Naive B cell (primary cell): Measurements from ENCODE around the gene NOL4. TPM values are rescaled to one million over a fixed set of nuclear protein-coding genes. Genes with fewer than 3 reads are reported as not detected.
A peak's percentile ranks its signal among the peaks of the same experiment; 100 is the strongest.
"Not testable (repeated sequence)": the region's sequence is repeated elsewhere in the genome, so short reads cannot be mapped to it uniquely, and the experiment has no call there.

ENCODE experiments used
- ATAC-seq, 2 donors: fragments of 150-1000 bp; cut with Tn5 transposase; 2 replicates each; pipeline ENCODE4 v1.10.0; 2021; ENCODE audit warnings: low read depth in 2 of 2, mild to moderate bottlenecking in 2 of 2, moderate library complexity in 2 of 2
- DNase-seq: peaks from one replicate; pipeline ENCODE4 v3.0.0; 2022
- H3K27ac Mint-ChIP-seq, 6 donors: one replicate each; pipeline ENCODE4 v1.8.0; 2020 to 2022; ENCODE audit warnings: mild to moderate bottlenecking in 6 of 6, mixed read lengths in 6 of 6, moderate library complexity in 5 of 6, inconsistent platforms in 2 of 6
- H3K27me3 Mint-ChIP-seq, 3 donors: one replicate each; pipeline ENCODE4 v1.8.0; 2021 to 2022; ENCODE audit warnings: mixed read lengths in 3 of 3, mild to moderate bottlenecking in 1 of 3
- H3K36me3 Mint-ChIP-seq, 2 donors: one replicate each; pipeline ENCODE4 v1.8.0; 2020 to 2022; ENCODE audit warnings: mixed read lengths in 2 of 2, inconsistent platforms in 1 of 2, mild to moderate bottlenecking in 1 of 2
- H3K4me1 Mint-ChIP-seq, 3 donors: one replicate each; pipeline ENCODE4 v1.8.0; 2020 to 2022; ENCODE audit warnings: mixed read lengths in 3 of 3, inconsistent platforms in 1 of 3, mild to moderate bottlenecking in 1 of 3, moderate library complexity in 1 of 3
- H3K4me3 Mint-ChIP-seq, 8 donors: one replicate each; pipeline ENCODE4 v1.8.0; 2020 to 2022; ENCODE audit warnings: mild to moderate bottlenecking in 8 of 8, mixed read lengths in 8 of 8, moderate library complexity in 8 of 8, inconsistent platforms in 2 of 8
- H3K9me3 Mint-ChIP-seq, 7 donors: one replicate each; pipeline ENCODE4 v1.8.0; 2020 to 2022; ENCODE audit warnings: mixed read lengths in 7 of 7, mild to moderate bottlenecking in 5 of 7, inconsistent platforms in 2 of 7, moderate library complexity in 1 of 7
- polyA plus RNA-seq, 6 donors: library from polyadenylated mRNA; unstranded; fragments of 300-500 nt; fragmentation: Illumina TruSeq; gene quantifications; one replicate each; pipeline ENCODE4 v1.2.3, GENCODE V29; 2021; ENCODE audit warnings: low read depth in 6 of 6

Gene NOL4
- not detected for polyA plus RNA-seq

- H3K27me3 Mint-ChIP-seq = peaks cover 20 to 49% (median 36%) of the 10 kb centered on the region in 3 donors
- H3K36me3 Mint-ChIP-seq = no peaks in the 10 kb centered on the region
- DNase-seq = no peak
- H3K9me3 Mint-ChIP-seq = peaks cover 0 to 11% (median 0%) of the 10 kb centered on the region in 7 donors
- peaks cover 0 to 14% (median 0%) of the 10 kb centered on the region in 3 donors for H3K4me1 Mint-ChIP-seq
- H3K27ac Mint-ChIP-seq = no peak within 1 kb of the TSS
- ATAC-seq = no peak
- H3K4me3 Mint-ChIP-seq = peak within 1 kb of the TSS in 1 of 8 donors; percentile 31
Observed at GRCh38 chr18:34224423-34225217, at the start of gene NOL4. Gene NOL4, minus strand, starts transcription at chr18:34224913. Its CDS starts 1,660 bp downstream, at chr18:34223253.

- not testable (repeated sequence) for H3K27ac Mint-ChIP-seq, H3K4me3 Mint-ChIP-seq, H3K4me1 Mint-ChIP-seq, H3K36me3 Mint-ChIP-seq, H3K27me3 Mint-ChIP-seq, ATAC-seq, DNase-seq
- H3K9me3 Mint-ChIP-seq = peaks cover 6 to 23% (median 12%) of the 10 kb centered on the region in 7 donors
Observed at GRCh38 chr18:34266029-34266428, 41.3 kb upstream of the NOL4 start.

GRCh38 chr18:34261865-34262780, 37.4 kb upstream of the NOL4 start:
- Mint-ChIP-seq H3K9me3 (peaks cover 6 to 36% (median 12%) of the 10 kb centered on the region in 7 donors), H3K4me3 (no peak overlapping the region), H3K27me3 (no peaks in the 10 kb centered on the region), H3K4me1 (no peaks in the 10 kb centered on the region), H3K36me3 (peaks cover under 1 to 9% of the 10 kb centered on the region in 2 donors), H3K27ac (no peak overlapping the region)
- ATAC-seq = no peak
- no peak for DNase-seq

GRCh38 chr18:34258176-34258575, 33.5 kb upstream of the NOL4 start:
- no peaks in the 10 kb centered on the region for H3K27me3 Mint-ChIP-seq
- H3K27ac Mint-ChIP-seq = no peak overlapping the region
- no peak overlapping the region for H3K4me3 Mint-ChIP-seq
- DNase-seq (no peak), ATAC-seq (no peak)
- H3K9me3 Mint-ChIP-seq = peaks cover 0 to 25% (median 3%) of the 10 kb centered on the region in 7 donors
- H3K4me1 Mint-ChIP-seq = no peaks in the 10 kb centered on the region
- no peaks in the 10 kb centered on the region for H3K36me3 Mint-ChIP-seq

- no peaks in the 10 kb centered on the region for H3K27me3 Mint-ChIP-seq
Observed at GRCh38 chr18:34251919-34252318, 27.2 kb upstream of the NOL4 start.

GRCh38 chr18:34248727-34249126, 24.0 kb upstream of the NOL4 start:
- H3K4me1 Mint-ChIP-seq = no peaks in the 10 kb centered on the region
- DNase-seq (no peak), ATAC-seq (no peak)
- no peaks in the 10 kb centered on the region for H3K27me3 Mint-ChIP-seq
- H3K36me3 Mint-ChIP-seq = peaks cover 7 to 9% of the 10 kb centered on the region in 2 donors
- no peak overlapping the region for H3K27ac Mint-ChIP-seq
- H3K4me3 Mint-ChIP-seq = no peak overlapping the region
- H3K9me3 Mint-ChIP-seq = peaks cover 6 to 26% (median 11%) of the 10 kb centered on the region in 7 donors

More at GRCh38 chr18:34251919-34252318, 27.2 kb upstream of the NOL4 start:
- Mint-ChIP-seq H3K4me1 (no peaks in the 10 kb centered on the region), H3K4me3 (no peak overlapping the region), H3K36me3 (peaks cover 7 to 9% of the 10 kb centered on the region in 2 donors), H3K27ac (no peak overlapping the region), H3K9me3 (peaks cover 4 to 30% (median 8%) of the 10 kb centered on the region in 7 donors)
- no peak for ATAC-seq
- DNase-seq = no peak

GRCh38 chr18:34242739-34243138, 18.0 kb upstream of the NOL4 start:
- no peaks in the 10 kb centered on the region for H3K27me3 Mint-ChIP-seq
- H3K36me3 Mint-ChIP-seq = no peaks in the 10 kb centered on the region
- DNase-seq (no peak), ATAC-seq (no peak)
- H3K4me1 Mint-ChIP-seq = no peaks in the 10 kb centered on the region
- no peak overlapping the region for H3K4me3 Mint-ChIP-seq
- no peak overlapping the region for H3K27ac Mint-ChIP-seq
- H3K9me3 Mint-ChIP-seq = peaks cover 4 to 14% (median 7%) of the 10 kb centered on the region in 7 donors

GRCh38 chr18:34233781-34234388, 9.2 kb upstream of the NOL4 start:
- peaks cover 0 to 18% (median 4%) of the 10 kb centered on the region in 7 donors for H3K9me3 Mint-ChIP-seq
- ATAC-seq, H3K4me3 Mint-ChIP-seq, H3K27ac Mint-ChIP-seq, H3K4me1 Mint-ChIP-seq, H3K36me3 Mint-ChIP-seq, H3K27me3 Mint-ChIP-seq, DNase-seq: not testable (repeated sequence)

GRCh38 chr18:34225218-34225553, 473 bp upstream of the NOL4 start:
- H3K27ac Mint-ChIP-seq = no peak overlapping the region
- peaks cover 20 to 43% (median 30%) of the 10 kb centered on the region in 3 donors for H3K27me3 Mint-ChIP-seq
- H3K4me1 Mint-ChIP-seq = peaks cover 0 to 14% (median 0%) of the 10 kb centered on the region in 3 donors
- no peaks in the 10 kb centered on the region for H3K36me3 Mint-ChIP-seq
- H3K4me3 Mint-ChIP-seq = no peak overlapping the region
- DNase-seq (no peak), ATAC-seq (no peak)
- H3K9me3 Mint-ChIP-seq = peaks cover 0 to 6% (median 0%) of the 10 kb centered on the region in 7 donors

- Mint-ChIP-seq H3K27ac (no peak overlapping the region), H3K4me1 (peaks cover 0 to 14% (median 0%) of the 10 kb centered on the region in 3 donors), H3K36me3 (no peaks in the 10 kb centered on the region), H3K9me3 (peaks cover 0 to 11% (median 0%) of the 10 kb centered on the region in 7 donors), H3K27me3 (peaks cover 20 to 49% (median 37%) of the 10 kb centered on the region in 3 donors), H3K4me3 (peak overlapping the region in 1 of 8 donors; percentile 31)
- ATAC-seq = no peak
- DNase-seq = no peak
Observed at GRCh38 chr18:34223893-34224422, 755 bp downstream of the NOL4 start.

GRCh38 chr18:34223164-34223892, 1.4 kb downstream of the NOL4 start:
- ATAC-seq = no peak
- no peak for DNase-seq
- peak overlapping the region in 1 of 8 donors; percentile 42 for H3K4me3 Mint-ChIP-seq
- H3K9me3 Mint-ChIP-seq = peaks cover 0 to 11% (median 0%) of the 10 kb centered on the region in 7 donors
- H3K36me3 Mint-ChIP-seq = no peaks in the 10 kb centered on the region
- H3K27me3 Mint-ChIP-seq = peaks cover 25 to 53% (median 37%) of the 10 kb centered on the region in 3 donors
- H3K27ac Mint-ChIP-seq = peak overlapping the region in 1 of 6 donors; percentile 62
- peaks cover 0 to 14% (median 0%) of the 10 kb centered on the region in 3 donors for H3K4me1 Mint-ChIP-seq
